ENCODE measurements around the gene PAGE1.
"Not testable (repeated sequence)": the region's sequence is repeated elsewhere in the genome, so short reads cannot be mapped to it uniquely, and the experiment has no call there.

PAGE1 gene, protein sequence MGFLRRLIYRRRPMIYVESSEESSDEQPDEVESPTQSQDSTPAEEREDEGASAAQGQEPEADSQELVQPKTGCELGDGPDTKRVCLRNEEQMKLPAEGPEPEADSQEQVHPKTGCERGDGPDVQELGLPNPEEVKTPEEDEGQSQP

DNA sequence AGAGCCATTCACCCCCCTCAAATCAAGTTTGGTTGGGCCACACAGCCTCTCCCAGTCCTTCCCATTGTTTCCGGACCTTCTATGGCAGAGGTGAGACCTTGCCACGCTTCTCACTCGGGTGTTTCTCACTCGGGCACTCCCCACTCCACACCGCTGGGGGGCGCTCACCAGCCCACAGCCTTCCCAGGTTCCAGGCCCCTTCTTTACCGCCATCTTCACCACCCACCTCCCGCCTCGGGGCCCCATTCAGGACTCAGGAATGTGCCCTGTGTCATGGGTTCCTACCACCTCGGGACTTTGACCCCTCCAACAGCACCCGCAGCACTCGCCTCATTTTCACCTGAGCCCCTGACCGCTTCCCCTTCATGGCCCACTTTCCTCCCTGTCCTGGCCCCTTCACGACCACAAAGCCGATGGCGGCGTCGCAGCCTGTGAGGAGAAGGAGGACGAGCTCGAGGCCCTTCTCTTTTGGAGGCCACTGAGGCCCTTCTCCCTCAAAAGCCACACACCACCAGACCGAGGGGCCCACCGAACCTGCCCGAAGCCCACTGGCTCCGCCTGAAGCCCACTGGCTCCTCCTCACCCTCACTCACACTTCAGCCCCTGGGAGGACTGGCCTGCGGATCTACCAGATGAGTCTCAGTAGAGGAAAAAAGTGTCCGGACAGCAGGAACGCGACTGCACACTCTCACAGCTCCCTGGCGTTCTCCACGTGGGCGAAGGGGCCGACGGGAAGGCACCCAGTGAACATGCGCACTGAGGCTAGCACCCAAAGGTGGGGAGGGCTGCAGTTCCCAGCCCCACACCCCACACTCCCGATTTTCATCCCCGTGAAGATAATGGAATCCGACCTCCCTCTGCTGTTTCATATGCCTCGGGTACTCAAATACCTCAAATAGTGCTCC is at the start of gene PAGE1:
TSS of gene PAGE1 (minus strand) at position 709 of the 905 bp plus-strand sequence. CDS start 1,214 bp downstream, outside the sequence.
- no peaks in the 10 kb centered on the region for H3K4me1 Mint-ChIP-seq
- no peak for ATAC-seq
- no peak within 1 kb of the TSS for H3K27ac Mint-ChIP-seq
- peaks cover 15% of the 10 kb centered on the region for H3K27me3 Mint-ChIP-seq
- H3K9me3 Mint-ChIP-seq = no peaks in the 10 kb centered on the region
- no peaks in the 10 kb centered on the region for H3K36me3 Mint-ChIP-seq
- no peak within 1 kb of the TSS for H3K4me3 Mint-ChIP-seq

DNA sequence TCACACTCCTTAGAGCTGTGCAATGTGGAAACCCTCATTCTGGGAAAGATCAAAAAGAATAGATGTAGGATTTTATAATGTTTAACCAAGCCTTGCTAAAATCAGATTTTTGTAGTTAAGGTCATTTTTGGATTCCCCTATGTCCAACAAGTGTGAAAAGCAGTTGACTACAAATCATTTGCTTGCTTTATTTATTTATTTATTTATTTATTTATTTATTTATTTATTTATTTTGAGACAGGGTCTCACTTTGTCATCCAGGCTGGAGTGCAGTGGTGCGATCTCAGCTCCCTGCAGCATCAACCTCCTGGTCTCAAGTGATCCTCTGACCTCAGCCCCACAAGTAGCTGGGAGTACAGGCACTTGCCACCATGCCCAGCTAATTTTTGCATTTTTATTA is 45.7 kb upstream of the PAGE1 start:
- ATAC-seq, H3K4me3 Mint-ChIP-seq, H3K4me1 Mint-ChIP-seq, H3K27ac Mint-ChIP-seq, H3K36me3 Mint-ChIP-seq, H3K9me3 Mint-ChIP-seq: not testable (repeated sequence)
- H3K27me3 Mint-ChIP-seq = peaks cover 14% of the 10 kb centered on the region

DNA sequence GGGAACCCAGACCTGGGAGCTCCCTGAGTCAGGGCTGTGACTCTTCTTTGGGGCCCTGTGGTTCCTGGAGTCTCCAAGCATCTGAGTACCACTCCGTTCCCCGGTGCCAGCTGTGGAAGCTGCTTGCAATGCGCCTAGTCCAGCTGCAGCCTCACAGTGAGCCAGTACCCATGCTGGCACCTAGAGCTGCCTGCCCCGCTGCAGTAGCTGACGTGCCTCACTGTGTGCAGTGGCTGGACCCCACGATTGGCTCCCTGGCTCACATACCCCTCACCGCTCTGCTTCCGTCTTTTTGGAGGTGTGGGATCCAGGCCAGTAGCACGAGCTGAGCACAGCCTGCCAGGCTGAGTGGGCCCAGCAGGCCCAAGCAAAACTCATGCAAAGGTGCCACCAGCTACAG is 32.1 kb upstream of the PAGE1 start:
- Mint-ChIP-seq H3K27ac (no peak overlapping the region), H3K9me3 (no peaks in the 10 kb centered on the region), H3K27me3 (no peaks in the 10 kb centered on the region), H3K36me3 (no peaks in the 10 kb centered on the region), H3K4me1 (no peaks in the 10 kb centered on the region), H3K4me3 (no peak overlapping the region)
- no peak for ATAC-seq

DNA sequence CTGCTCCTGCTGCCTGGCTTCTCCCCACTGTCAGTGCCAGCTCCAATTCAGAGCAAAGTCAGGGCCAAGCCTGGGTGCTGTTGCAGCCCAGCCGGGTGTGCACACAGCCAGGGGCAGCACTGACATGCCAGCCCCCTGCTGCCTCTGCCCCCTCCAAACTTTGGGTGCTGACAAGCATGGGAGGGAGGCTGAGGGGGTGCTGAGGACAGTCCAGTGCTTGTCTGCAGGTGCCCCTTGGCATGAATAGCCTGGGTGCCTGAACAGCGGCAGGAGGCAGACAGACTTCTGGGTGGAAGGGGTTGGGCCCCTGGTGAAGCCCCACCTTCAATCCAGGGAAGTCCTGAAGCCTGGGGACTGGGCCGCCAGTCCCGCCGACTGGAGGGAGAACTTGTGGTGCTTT is 31.2 kb upstream of the PAGE1 start:
- Mint-ChIP-seq H3K4me1 (no peaks in the 10 kb centered on the region), H3K9me3 (no peaks in the 10 kb centered on the region), H3K36me3 (no peaks in the 10 kb centered on the region), H3K4me3 (no peak overlapping the region), H3K27me3 (no peaks in the 10 kb centered on the region), H3K27ac (no peak overlapping the region)
- ATAC-seq = no peak

DNA sequence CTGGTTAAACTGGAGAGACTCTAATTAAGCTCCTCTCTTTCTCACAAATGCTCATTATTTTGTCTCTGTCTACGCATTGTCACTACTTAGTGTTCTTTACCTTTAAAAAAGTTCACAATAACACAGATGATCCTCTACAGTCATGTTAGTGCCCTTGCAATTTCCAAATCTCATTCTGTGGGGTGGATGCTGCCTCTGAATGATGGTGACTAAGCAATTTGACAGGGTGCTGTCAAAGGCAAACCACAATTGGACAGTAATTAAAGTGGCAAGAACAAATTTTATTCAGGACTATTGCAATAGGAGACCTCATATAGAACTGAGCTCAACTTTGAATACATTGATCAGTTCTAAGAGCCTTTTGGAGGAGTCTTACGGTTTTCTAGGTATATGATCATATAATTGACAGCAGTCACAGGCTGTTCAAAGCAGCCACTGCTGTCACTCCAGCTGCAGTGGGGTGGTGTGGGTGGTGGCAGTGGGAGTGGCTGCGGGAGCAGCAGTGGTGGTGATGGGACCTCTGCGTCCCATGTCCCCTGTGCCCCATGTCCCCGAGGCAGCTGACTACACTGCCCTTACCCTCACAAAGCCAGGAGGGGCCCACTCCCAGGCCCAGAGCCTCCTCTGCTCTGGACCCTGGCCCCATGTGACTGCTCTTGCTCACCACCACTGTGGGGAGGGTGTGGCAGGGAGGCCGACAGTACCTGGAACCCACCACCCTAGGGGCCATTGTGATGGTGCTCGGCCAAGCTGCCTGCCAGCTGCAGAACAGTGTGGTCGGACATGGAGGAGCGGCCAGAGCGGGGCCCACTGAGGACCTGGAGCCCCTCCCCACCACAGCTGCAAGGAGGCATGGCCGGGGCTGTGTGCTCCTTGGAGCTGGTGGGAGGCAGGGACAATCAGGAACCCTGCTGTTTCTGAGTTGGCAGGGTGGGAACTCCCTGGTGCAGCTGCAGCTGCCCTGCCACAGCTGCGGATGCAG is 30.4 kb upstream of the PAGE1 start:
- Mint-ChIP-seq H3K9me3 (no peaks in the 10 kb centered on the region), H3K27ac (no peak overlapping the region), H3K4me3 (no peak overlapping the region), H3K4me1 (no peaks in the 10 kb centered on the region), H3K36me3 (no peaks in the 10 kb centered on the region), H3K27me3 (no peaks in the 10 kb centered on the region)
- ATAC-seq = no peak

DNA sequence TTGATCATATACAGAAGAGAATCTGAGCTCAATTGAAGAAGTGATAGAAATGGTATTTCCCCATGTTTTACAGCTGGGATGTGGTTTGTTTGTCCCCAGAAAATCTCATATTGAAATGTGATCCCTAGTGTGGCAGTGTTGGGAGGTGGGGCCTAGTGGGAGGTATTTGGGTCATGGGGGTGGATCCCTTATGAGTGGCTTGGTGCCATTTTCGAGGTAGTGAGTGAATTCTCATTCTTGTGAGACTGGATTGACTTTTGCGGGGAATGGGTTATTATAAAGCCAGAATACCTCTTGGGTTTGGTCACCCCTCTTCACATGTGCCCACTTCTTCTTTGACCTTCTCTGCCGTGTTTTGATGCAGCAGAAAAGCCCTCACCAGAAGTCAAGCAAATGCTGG is 29.6 kb upstream of the PAGE1 start:
- H3K4me3 Mint-ChIP-seq = no peak overlapping the region
- no peak for ATAC-seq
- H3K4me1 Mint-ChIP-seq = no peaks in the 10 kb centered on the region
- H3K9me3 Mint-ChIP-seq = no peaks in the 10 kb centered on the region
- H3K27me3 Mint-ChIP-seq = no peaks in the 10 kb centered on the region
- no peaks in the 10 kb centered on the region for H3K36me3 Mint-ChIP-seq
- H3K27ac Mint-ChIP-seq = no peak overlapping the region

DNA sequence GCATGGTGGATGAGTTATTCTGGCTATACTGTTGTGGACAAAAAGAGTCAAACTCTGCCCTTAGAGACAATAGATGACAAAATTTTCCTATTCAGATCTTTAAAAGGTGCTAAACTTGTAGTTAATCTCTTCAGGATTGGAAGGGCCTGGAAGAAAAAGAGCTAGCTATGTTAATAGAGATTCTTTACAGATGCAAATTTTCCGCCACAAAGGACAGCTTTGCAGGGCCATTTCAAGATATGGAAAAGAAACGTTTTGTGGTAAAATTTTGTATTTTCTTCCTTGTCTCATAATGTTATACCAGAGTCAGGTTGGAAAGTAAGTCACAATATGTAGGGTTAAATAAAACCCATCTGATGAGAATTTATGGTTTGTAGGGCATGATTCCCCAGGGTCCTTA is 24.3 kb upstream of the PAGE1 start:
- H3K27me3 Mint-ChIP-seq, H3K4me3 Mint-ChIP-seq, H3K27ac Mint-ChIP-seq, ATAC-seq, H3K4me1 Mint-ChIP-seq, H3K9me3 Mint-ChIP-seq, H3K36me3 Mint-ChIP-seq: not testable (repeated sequence)

DNA sequence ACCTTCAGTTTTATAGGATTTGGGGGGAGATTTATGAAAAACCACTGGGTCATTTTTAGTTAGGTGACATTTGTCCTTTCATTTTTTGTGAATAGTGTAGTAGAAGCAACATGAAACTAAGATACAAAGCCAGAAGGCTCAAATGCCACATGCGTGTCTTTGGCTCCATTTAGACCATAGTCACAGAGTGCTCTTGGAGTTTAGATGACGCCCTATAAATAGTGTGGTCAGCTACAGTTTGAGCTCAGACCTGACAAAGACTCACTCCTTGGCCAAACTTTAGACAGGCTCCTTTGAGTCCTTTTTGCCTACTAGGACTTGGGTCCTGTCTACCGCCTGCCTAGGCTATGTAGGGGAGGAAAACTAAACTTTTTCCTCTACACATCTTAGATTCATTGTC is 16.8 kb upstream of the PAGE1 start:
- H3K36me3 Mint-ChIP-seq = no peaks in the 10 kb centered on the region
- H3K9me3 Mint-ChIP-seq = no peaks in the 10 kb centered on the region
- no peak for ATAC-seq
- no peaks in the 10 kb centered on the region for H3K4me1 Mint-ChIP-seq
- no peak overlapping the region for H3K4me3 Mint-ChIP-seq
- H3K27me3 Mint-ChIP-seq = peaks cover 24% of the 10 kb centered on the region
- no peak overlapping the region for H3K27ac Mint-ChIP-seq

DNA sequence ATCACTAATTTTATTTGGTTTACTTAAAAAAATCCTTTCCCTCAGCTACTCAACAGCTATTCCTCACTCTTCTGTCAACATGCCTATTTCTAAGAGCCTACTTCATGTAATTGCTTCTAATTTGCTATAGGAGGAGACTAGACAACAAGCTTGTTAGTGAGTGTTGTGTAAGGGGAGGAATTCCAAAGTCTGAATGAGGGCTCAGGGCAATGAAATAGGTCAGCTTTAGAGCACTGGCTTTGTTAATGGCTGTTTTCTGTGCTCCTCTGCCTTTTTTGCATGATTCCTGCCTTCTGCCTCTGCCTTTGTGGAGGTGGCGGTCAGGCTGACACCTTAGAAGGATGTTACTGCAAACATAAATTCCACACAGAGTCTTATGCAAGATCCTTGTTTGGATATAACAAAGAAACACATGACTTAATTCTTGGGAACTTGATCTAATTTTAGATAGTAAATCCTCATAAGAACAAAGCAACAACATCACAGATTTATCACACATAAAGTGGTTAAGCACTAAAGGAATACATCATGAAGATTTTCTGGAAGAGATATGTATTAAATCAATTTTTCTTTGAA is 15.0 kb upstream of the PAGE1 start:
- Mint-ChIP-seq H3K4me3 (no peak overlapping the region), H3K9me3 (no peaks in the 10 kb centered on the region), H3K4me1 (no peaks in the 10 kb centered on the region), H3K36me3 (no peaks in the 10 kb centered on the region), H3K27ac (no peak overlapping the region), H3K27me3 (peaks cover 24% of the 10 kb centered on the region)
- ATAC-seq = no peak

DNA sequence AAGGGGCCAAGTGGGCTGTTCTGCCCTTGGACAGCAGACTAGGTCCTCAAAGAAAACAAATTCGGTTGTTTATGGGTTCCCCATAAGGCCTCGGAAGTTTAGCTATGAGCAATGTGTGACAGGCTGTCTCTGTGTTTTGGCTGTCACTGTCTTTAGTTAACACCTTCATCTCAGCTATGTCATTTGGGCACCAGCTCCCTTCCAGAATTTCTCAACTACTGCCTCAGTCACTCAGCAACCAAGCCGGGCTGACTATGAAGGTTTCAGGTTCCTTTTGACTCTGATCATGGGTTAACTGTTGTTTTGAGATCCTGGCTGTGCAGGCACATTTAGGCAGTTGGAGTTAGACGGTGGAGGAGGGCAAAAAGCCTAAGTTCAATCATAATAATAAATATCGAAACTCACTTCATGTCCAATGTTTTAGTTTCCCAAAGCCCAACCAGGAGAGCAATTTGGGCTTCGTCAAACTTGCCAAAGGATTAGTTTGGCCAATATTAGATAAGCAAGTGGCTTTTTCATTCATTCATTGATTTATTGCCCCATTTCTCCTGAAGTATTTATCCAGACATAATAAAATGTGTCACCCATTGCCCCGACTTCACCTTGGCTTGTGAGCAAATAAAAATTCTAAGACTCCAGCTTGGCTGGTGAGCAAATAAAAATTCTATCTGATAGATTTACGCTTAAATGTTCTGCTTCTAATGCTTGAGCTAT is 9.1 kb upstream of the PAGE1 start:
- Mint-ChIP-seq H3K4me3 (no peak overlapping the region), H3K9me3 (no peaks in the 10 kb centered on the region), H3K27me3 (peaks cover 7% of the 10 kb centered on the region), H3K27ac (no peak overlapping the region), H3K36me3 (no peaks in the 10 kb centered on the region), H3K4me1 (no peaks in the 10 kb centered on the region)
- ATAC-seq = no peak

DNA sequence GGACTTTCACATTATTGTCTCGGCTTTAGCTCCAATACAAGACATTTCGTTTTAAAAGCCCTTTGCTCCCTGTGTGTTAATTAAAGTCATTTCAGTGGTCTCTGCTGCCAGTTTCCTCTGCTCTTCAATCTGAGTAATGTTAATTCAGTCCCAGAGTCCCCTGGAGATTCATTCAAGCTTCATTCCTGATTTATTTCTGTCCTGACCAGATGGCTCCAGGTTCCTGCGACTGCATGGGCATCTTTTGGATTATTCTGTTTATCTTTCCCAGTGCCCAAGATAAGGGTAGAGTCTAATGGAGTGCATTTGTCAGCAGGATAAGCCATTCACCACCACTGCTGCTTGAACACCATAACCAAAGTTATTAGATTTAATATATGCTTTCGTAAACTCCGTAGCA is 6.1 kb upstream of the PAGE1 start:
- H3K9me3 Mint-ChIP-seq = no peaks in the 10 kb centered on the region
- ATAC-seq = no peak
- H3K27me3 Mint-ChIP-seq = peaks cover 7% of the 10 kb centered on the region
- H3K27ac Mint-ChIP-seq = no peak overlapping the region
- H3K4me1 Mint-ChIP-seq = no peaks in the 10 kb centered on the region
- H3K36me3 Mint-ChIP-seq = no peaks in the 10 kb centered on the region
- no peak overlapping the region for H3K4me3 Mint-ChIP-seq

DNA sequence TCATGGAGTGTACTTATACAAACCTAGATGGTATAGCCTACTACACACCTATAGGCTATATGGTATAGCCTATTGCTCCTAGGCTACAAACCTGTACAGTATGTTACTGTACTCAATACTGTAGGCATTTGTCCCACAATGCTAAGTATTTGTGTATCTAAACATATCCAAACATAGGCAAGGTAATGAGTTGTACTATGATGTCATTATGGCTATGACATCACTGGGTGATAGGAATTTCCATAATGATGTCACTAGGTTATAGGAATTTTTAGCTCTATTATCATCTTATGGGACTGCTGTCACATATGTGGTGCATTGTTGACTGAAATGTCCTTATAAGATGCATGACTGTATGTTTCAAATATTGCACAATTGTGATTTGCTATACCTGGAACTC is 5.5 kb upstream of the PAGE1 start:
- H3K27ac Mint-ChIP-seq = no peak overlapping the region
- no peaks in the 10 kb centered on the region for H3K4me1 Mint-ChIP-seq
- no peak for ATAC-seq
- no peak overlapping the region for H3K4me3 Mint-ChIP-seq
- H3K9me3 Mint-ChIP-seq = no peaks in the 10 kb centered on the region
- H3K27me3 Mint-ChIP-seq = peaks cover 12% of the 10 kb centered on the region
- no peaks in the 10 kb centered on the region for H3K36me3 Mint-ChIP-seq

DNA sequence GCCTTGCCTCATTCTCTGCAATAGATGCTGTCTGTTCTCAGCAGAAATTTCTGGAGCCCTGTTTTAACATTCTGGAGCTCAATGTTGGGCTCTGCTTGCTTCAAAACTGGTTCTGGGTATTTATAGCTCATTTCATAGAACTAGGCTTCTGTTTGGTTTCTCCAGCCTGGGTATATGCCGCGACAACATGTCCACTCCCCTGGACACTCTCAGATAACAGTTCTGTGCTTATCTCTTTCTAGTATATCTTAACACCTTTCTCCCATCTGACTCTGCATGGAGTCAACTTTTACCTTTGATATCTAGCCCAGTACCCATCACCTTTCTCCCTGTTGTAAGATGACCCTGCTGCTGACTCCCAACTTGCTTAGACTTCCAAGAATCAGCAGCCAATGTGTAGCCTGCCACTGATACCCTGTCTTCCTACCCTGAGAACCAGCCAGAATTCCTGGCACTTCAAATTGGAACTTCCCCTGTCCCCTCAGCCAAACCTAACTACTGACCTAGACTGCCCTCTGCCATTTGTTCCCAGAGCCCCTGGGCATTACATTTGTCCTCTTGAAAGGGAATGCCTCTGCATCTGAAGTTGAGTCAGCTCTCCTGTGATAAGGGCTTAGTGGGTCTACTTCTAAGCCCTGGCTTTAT is 20.6 kb downstream of the PAGE1 start:
- H3K27ac Mint-ChIP-seq = no peak overlapping the region
- no peaks in the 10 kb centered on the region for H3K4me1 Mint-ChIP-seq
- ATAC-seq = no peak
- peaks cover 3% of the 10 kb centered on the region for H3K9me3 Mint-ChIP-seq
- H3K36me3 Mint-ChIP-seq = no peaks in the 10 kb centered on the region
- H3K27me3 Mint-ChIP-seq = peaks cover 11% of the 10 kb centered on the region
- H3K4me3 Mint-ChIP-seq = no peak overlapping the region

DNA sequence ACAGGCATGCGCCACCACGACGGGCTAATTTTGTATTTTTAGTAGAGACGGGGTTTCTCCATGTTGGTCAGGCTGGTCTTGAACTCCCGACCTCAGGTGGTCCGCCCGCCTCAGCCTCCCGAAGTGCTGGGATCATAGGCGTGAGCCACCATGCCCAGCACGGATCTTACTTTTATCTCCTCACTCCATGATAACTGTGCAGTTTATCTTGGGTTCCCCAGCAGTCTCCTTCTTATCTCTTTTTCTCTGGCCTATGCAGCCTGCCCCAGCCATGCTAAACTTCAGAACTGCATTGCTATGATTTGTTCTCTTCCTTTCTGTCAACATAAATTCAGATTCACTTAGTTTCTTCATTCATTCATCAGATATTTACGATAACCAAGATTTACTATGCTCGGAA is 22.4 kb downstream of the PAGE1 start:
- H3K4me1 Mint-ChIP-seq = no peaks in the 10 kb centered on the region
- no peak overlapping the region for H3K4me3 Mint-ChIP-seq
- ATAC-seq = no peak
- peaks cover 3% of the 10 kb centered on the region for H3K9me3 Mint-ChIP-seq
- no peaks in the 10 kb centered on the region for H3K36me3 Mint-ChIP-seq
- H3K27ac Mint-ChIP-seq = no peak overlapping the region
- peaks cover 11% of the 10 kb centered on the region for H3K27me3 Mint-ChIP-seq
